ENCODE results near the gene TM4SF1. TPM values are rescaled to one million over a fixed set of nuclear protein-coding genes. Genes with fewer than 3 reads are reported as not detected.

The TM4SF1 gene
- total and polyA plus RNA-seq, 2 donors from 2014 or later: 101 to 173 TPM

DNA sequence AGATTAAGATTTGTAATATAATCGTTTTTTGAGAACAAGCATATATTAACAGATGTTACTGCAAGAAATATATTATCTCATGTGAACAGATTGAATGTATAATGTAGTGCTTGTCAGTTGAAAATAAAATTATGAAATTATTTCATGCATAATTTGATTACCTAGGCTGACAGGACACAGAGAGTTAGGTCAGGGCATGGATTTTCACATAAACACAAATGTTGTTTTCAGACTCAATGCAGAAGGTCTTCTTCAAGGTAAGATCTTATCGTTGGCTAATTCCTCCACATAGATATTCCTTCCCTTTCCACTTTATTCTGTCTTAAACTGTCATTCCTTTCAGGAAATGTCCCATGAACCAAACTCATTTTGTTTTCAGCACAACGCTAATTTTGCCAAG, 20.1 kb upstream of the TM4SF1 start:
- intact Hi-C loops (cut with DNase I): loop anchor here (10.0 kb wide), 1 partner anchor 77 kb away; the partner anchor contains the start of gene TM4SF4

DNA sequence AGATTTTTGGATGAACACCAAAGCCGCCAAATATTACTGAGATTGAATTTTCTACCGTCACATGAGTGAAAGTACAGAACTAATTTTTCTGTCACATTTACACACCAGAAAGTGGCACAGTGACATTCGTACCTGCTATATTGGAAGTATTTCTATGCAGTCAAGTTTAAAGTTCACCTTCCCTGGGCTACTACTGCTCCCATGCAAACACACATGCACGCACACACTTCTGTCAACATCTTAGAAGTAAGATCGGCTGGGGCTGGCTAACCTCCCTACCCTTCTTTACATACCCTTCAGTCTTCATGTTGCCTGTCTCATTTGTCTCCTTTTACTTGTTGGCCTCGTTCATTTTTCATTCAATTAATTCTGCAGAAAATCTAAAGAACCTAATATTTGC, 19.0 kb upstream of the TM4SF1 start:
- H3K27ac ChIP-seq (ENCODE audit: low read depth in 2 of 2, low read length in 2 of 2): no peak overlapping the region
- TF ChIP-seq, protein P1, sequence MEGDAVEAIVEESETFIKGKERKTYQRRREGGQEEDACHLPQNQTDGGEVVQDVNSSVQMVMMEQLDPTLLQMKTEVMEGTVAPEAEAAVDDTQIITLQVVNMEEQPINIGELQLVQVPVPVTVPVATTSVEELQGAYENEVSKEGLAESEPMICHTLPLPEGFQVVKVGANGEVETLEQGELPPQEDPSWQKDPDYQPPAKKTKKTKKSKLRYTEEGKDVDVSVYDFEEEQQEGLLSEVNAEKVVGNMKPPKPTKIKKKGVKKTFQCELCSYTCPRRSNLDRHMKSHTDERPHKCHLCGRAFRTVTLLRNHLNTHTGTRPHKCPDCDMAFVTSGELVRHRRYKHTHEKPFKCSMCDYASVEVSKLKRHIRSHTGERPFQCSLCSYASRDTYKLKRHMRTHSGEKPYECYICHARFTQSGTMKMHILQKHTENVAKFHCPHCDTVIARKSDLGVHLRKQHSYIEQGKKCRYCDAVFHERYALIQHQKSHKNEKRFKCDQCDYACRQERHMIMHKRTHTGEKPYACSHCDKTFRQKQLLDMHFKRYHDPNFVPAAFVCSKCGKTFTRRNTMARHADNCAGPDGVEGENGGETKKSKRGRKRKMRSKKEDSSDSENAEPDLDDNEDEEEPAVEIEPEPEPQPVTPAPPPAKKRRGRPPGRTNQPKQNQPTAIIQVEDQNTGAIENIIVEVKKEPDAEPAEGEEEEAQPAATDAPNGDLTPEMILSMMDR (IDR thresholded peaks at IDR 0.05; ENCODE audit: borderline replicate concordance, extremely low read depth, insufficient read depth): no peak
- no peaks in the 10 kb centered on the region for H3K9me3 ChIP-seq (ENCODE audit: control insufficient read depth in 2 of 3, insufficient read depth in 1 of 3, low read length in 3 of 3)
- intact Hi-C loops (cut with DNase I): loop anchor here (10.0 kb wide), 1 partner anchor 78 kb away; the partner anchor contains the start of gene TM4SF4
- no peaks in the 10 kb centered on the region for H3K36me3 ChIP-seq (ENCODE audit: control insufficient read depth in 2 of 3, insufficient read depth in 3 of 3, low read length in 3 of 3)
- no peak overlapping the region for H3K4me3 ChIP-seq (ENCODE audit: low read length in 3 of 3)
- H3K4me1 ChIP-seq (ENCODE audit: control insufficient read depth in 2 of 3, insufficient read depth in 2 of 3, low read depth in 1 of 3, low read length in 3 of 3): peaks cover 0 to 5% (median 0%) of the 10 kb centered on the region in 3 donors
- DNase-seq (no peak), FAIRE-seq (no peak)
- no peaks in the 10 kb centered on the region for H3K27me3 ChIP-seq (ENCODE audit: control insufficient read depth, insufficient read depth, low read length)
- no peak overlapping the region for H3K9ac ChIP-seq (ENCODE audit: low read length in 3 of 3)

More for the DNA sequence above, 20.1 kb upstream of the TM4SF1 start:
- H3K27me3 ChIP-seq (ENCODE audit: control insufficient read depth, insufficient read depth, low read length): no peaks in the 10 kb centered on the region
- H3K9me3 ChIP-seq (ENCODE audit: control insufficient read depth in 2 of 3, insufficient read depth in 1 of 3, low read length in 3 of 3): no peaks in the 10 kb centered on the region
- no peaks in the 10 kb centered on the region for H3K36me3 ChIP-seq (ENCODE audit: control insufficient read depth in 2 of 3, insufficient read depth in 3 of 3, low read length in 3 of 3)
- TF ChIP-seq, protein P1 (IDR thresholded peaks at IDR 0.05; ENCODE audit: borderline replicate concordance, extremely low read depth, insufficient read depth): no peak
- no peak overlapping the region for H3K9ac ChIP-seq (ENCODE audit: low read length in 3 of 3)
- peaks cover 0 to 5% (median 0%) of the 10 kb centered on the region in 3 donors for H3K4me1 ChIP-seq (ENCODE audit: control insufficient read depth in 2 of 3, insufficient read depth in 2 of 3, low read depth in 1 of 3, low read length in 3 of 3)
- H3K4me3 ChIP-seq (ENCODE audit: low read length in 3 of 3): no peak overlapping the region
- H3K27ac ChIP-seq (ENCODE audit: low read depth in 2 of 2, low read length in 2 of 2): no peak overlapping the region
- DNase-seq (no peak), FAIRE-seq (no peak)

DNA sequence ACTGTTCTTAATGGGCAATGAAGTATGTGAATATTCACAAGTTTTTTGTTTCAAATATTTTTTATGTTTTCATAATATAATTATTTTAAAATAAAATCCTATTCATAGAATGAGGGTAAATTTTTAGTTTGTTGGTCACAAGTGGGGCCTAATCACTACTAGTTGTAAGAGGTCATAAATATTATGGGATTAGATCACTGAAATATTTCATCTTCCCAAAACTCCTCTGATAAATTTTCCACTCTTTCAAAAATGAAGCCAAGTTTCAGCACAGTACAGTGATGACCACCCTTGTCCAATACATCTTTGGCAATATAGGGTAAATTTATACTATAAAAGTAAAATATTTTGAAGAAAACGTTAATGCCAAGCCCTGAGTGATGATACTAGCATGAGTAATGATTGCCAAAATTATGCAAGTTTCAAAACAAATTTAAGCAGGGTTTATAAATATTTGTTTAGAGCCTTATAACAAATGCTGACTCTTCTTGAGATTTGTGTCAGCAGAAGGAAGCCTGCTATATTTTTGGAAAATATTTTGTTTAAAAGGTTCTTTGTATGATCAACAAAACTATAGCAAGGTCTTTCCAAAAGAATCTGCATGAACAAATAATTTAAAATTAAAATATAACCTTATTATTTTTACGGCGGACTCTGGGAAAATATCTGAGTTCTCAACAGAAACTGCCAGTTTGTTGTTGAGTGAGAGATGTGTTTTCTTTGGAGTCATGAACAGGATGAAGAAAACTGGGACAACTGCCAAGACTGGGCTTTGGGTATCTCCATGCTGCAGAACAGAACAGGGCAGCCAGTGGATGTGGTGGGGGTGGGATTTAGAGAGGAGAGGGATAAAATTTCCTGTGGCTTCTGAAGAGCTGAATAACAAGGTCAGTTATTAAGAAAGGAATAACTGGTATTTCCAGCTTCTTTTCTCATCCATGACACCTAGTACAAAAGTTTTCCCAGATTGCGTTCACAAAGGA, 17.9 kb upstream of the TM4SF1 start:
- Histone ChIP-seq H3K36me3 (ENCODE audit: control insufficient read depth in 2 of 3, insufficient read depth in 3 of 3, low read length in 3 of 3) (no peaks in the 10 kb centered on the region), H3K27me3 (ENCODE audit: control insufficient read depth, insufficient read depth, low read length) (no peaks in the 10 kb centered on the region), H3K9me3 (ENCODE audit: control insufficient read depth in 2 of 3, insufficient read depth in 1 of 3, low read length in 3 of 3) (no peaks in the 10 kb centered on the region), H3K27ac (ENCODE audit: low read depth in 2 of 2, low read length in 2 of 2) (no peak overlapping the region), H3K4me3 (ENCODE audit: low read length in 3 of 3) (no peak overlapping the region), H3K9ac (ENCODE audit: low read length in 3 of 3) (no peak overlapping the region), H3K4me1 (ENCODE audit: control insufficient read depth in 2 of 3, insufficient read depth in 2 of 3, low read depth in 1 of 3, low read length in 3 of 3) (peaks cover 0 to 5% (median 0%) of the 10 kb centered on the region in 3 donors)
- intact Hi-C loops (cut with DNase I): loop anchor here (10.0 kb wide), 1 partner anchor 79 kb away; the partner anchor contains the start of gene TM4SF4
- no peak for FAIRE-seq
- TF ChIP-seq, protein P1 (IDR thresholded peaks at IDR 0.05; ENCODE audit: borderline replicate concordance, extremely low read depth, insufficient read depth): no peak
- peak in 2 of 5 donors; percentile 61 to 66 for DNase-seq
